ENCODE data around the gene ZSCAN21.
A peak's percentile ranks its signal among the peaks of the same experiment; 100 is the strongest.

Gene ZSCAN21

DNA sequence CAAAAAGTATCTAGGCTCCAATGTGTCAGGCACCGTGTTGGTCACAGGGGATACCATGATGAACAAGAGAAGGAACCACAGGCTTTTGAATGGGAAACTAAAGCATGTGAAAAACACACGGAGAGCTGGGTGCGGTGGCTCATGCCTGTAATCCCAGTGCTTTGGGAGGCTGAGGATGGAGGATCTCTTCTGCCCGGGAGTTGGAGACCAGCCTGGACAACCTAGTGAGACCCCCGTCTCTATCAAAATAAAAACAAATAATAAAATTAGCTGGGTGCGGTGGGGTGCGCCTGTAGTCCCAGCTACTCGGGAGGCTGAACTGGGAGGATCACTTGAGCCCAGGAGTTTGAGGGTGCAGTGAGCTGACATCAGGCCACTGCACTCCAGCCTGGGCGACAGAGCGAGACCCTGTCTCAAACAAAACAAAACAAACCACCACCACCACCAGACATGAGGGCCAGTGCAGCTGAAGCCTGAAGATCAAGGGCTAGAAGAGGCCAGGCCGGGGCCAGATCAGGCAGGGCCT is 38.6 kb downstream of the ZSCAN21 start:
- DNase-seq, result no peak
- peaks cover 41% of the 10 kb centered on the region for H3K36me3 ChIP-seq
- no peak for TF ChIP-seq CTCF (IDR thresholded peaks at IDR 0.05; ENCODE audit: low read depth, low read length)
- peak overlapping the region; percentile 93 for H3K4me3 ChIP-seq (ENCODE audit: low read depth, low read length)
- no peaks in the 10 kb centered on the region for H3K9me3 ChIP-seq (ENCODE audit: severe bottlenecking)
- H3K27me3 ChIP-seq (ENCODE audit: insufficient read depth, low read depth, severe bottlenecking), result no peaks in the 10 kb centered on the region
- H3K27ac ChIP-seq, result peak overlapping the region; percentile 95

- peaks cover 48% of the 10 kb centered on the region for H3K36me3 ChIP-seq
- peak within 1 kb of the TSS; percentile 95 for H3K27ac ChIP-seq
- no peak for TF ChIP-seq CTCF (IDR thresholded peaks at IDR 0.05; ENCODE audit: low read depth, low read length)
- peak; percentile 83 for DNase-seq
- no peaks in the 10 kb centered on the region for H3K27me3 ChIP-seq (ENCODE audit: insufficient read depth, low read depth, severe bottlenecking)
- H3K9me3 ChIP-seq (ENCODE audit: severe bottlenecking), result no peaks in the 10 kb centered on the region
- H3K4me3 ChIP-seq (ENCODE audit: low read depth, low read length), result peak within 1 kb of the TSS; percentile 93
These were observed 39.3 kb downstream of the ZSCAN21 start, which contains the start of gene COPS6 for GRCh38 chr7:100088621-100089457. TSS of gene COPS6 (plus strand) at chr7:100088969. CDS start at chr7:100088991, 22 bp downstream.

- H3K27ac ChIP-seq, result peak overlapping the region; percentile 95
- TF ChIP-seq CTCF (IDR thresholded peaks at IDR 0.05; ENCODE audit: low read depth, low read length), result no peak
- no peaks in the 10 kb centered on the region for H3K27me3 ChIP-seq (ENCODE audit: insufficient read depth, low read depth, severe bottlenecking)
- no peaks in the 10 kb centered on the region for H3K9me3 ChIP-seq (ENCODE audit: severe bottlenecking)
- peaks cover 56% of the 10 kb centered on the region for H3K36me3 ChIP-seq
- DNase-seq, result no peak
- peak overlapping the region; percentile 93 for H3K4me3 ChIP-seq (ENCODE audit: low read depth, low read length)
These were observed 40.1 kb downstream of the ZSCAN21 start for GRCh38 chr7:100089458-100090196.

DNA sequence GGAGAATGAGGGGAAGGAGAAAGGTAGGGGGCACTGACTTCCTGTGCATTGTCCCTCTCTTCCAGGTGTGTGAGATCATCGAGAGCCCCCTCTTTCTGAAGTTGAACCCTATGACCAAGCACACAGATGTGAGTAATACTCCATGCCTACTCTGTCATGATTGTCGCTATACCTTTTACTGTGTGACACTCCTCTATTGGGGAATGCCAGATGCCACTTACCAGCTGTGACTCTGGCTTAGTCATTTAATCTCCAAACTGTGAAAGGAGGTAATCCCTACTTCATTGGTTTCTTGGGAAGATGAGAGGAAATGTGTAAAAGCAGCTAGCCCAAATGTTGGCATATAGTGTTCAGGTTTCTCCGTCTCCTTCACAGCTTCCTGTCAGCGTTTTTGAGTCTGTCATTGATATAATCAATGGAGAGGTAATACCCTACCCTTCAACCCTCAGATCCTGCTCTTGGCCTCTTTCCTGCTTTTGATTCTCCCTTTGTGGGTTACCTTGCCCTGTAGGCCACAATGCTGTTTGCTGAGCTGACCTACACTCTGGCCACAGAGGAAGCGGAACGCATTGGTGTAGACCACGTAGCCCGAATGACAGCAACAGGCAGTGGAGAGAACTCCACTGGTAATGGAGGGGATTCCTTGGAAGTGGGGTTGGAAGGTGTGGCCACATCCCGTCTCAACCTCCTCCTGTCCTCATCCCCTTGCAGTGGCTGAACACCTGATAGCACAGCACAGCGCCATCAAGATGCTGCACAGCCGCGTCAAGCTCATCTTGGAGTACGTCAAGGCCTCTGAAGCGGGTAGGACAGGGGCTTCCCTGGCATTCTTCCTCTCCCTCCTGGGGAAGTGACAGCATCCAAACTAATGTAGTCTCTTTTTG is 41.2 kb downstream of the ZSCAN21 start:
- Histone ChIP-seq H3K36me3 (peaks cover 68% of the 10 kb centered on the region), H3K4me3 (ENCODE audit: low read depth, low read length) (no peak overlapping the region), H3K27me3 (ENCODE audit: insufficient read depth, low read depth, severe bottlenecking) (no peaks in the 10 kb centered on the region), H3K27ac (peak overlapping the region; percentile 95), H3K9me3 (ENCODE audit: severe bottlenecking) (no peaks in the 10 kb centered on the region)
- no peak for DNase-seq
- TF ChIP-seq CTCF (IDR thresholded peaks at IDR 0.05; ENCODE audit: low read depth, low read length), result no peak

GRCh38 chr7:100091411-100092181 is 42.0 kb downstream of the ZSCAN21 start:
- Histone ChIP-seq H3K4me3 (ENCODE audit: low read depth, low read length) (no peak overlapping the region), H3K36me3 (peaks cover 76% of the 10 kb centered on the region), H3K9me3 (ENCODE audit: severe bottlenecking) (no peaks in the 10 kb centered on the region), H3K27me3 (ENCODE audit: insufficient read depth, low read depth, severe bottlenecking) (no peaks in the 10 kb centered on the region), H3K27ac (peak overlapping the region; percentile 95)
- peak; percentile 23; the same call in 1 of the 2 replicates for TF ChIP-seq CTCF (IDR thresholded peaks at IDR 0.05; ENCODE audit: low read depth, low read length)
- peak; percentile 43 for DNase-seq
